ENCODE results near the gene GNAZ. TPM values are rescaled to one million over a fixed set of nuclear protein-coding genes. Genes with fewer than 3 reads are reported as not detected.

The GNAZ gene
- 10 to 100 TPM in 1 of 4 donors, 1 to 10 TPM in 3; 4.1 to 16.2 (median 6.5) TPM for total RNA-seq

- TF ChIP-seq, protein P1, sequence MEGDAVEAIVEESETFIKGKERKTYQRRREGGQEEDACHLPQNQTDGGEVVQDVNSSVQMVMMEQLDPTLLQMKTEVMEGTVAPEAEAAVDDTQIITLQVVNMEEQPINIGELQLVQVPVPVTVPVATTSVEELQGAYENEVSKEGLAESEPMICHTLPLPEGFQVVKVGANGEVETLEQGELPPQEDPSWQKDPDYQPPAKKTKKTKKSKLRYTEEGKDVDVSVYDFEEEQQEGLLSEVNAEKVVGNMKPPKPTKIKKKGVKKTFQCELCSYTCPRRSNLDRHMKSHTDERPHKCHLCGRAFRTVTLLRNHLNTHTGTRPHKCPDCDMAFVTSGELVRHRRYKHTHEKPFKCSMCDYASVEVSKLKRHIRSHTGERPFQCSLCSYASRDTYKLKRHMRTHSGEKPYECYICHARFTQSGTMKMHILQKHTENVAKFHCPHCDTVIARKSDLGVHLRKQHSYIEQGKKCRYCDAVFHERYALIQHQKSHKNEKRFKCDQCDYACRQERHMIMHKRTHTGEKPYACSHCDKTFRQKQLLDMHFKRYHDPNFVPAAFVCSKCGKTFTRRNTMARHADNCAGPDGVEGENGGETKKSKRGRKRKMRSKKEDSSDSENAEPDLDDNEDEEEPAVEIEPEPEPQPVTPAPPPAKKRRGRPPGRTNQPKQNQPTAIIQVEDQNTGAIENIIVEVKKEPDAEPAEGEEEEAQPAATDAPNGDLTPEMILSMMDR (IDR thresholded peaks at IDR 0.05; ENCODE audit: low read depth), result no peak
Observed at GRCh38 chr22:23070418-23071229, at the start of gene GNAZ. GNAZ (plus strand) TSS chr22:23070519; CDS start chr22:23095696, 25,177 bp downstream.

- TF ChIP-seq, protein P1 (IDR thresholded peaks at IDR 0.05; ENCODE audit: low read depth), result no peak
Observed at GRCh38 chr22:23020659-23021293, 49.5 kb upstream of the GNAZ start.

DNA sequence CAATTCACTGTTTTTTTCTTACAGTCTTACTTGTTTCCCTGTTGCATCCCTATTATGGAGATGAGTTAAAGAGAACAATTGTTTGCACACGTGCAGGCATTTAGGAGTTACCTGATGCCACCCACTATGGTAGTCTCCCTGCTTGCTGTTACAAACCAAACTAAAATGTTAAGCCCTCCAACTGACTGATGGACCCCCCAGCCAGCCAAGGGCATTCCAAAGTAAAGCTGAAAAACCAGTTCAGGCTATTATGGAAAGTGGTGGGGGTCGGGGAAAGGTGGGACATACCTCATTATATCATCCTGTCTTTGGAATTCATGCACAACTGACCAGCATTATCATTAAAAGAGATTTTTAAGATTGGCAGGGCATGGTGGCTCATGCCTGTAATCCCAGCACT, 47.0 kb upstream of the GNAZ start:
- TF ChIP-seq, protein P1 (IDR thresholded peaks at IDR 0.05; ENCODE audit: low read depth), result no peak

DNA sequence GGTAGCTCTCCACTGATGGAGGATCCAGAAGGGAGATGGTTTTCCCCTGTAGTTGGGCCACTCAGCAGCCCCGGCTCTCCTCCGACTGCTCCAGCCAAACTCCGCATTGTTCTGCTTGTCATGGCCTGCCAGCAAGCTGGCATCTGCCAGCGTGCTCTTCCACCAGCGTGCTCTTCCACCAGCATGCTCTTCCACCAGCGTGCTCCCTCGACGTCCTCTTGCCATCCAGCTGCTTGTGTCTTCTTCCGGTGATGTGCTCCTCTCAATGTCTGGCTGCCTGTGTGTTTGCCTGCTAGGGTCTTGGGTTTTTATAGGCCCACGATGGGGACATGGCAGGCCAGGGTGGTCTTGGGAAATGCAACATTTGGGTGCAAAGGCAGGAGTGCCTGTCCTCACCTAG, 43.5 kb upstream of the GNAZ start:
- TF ChIP-seq, protein P1 (IDR thresholded peaks at IDR 0.05; ENCODE audit: low read depth), result no peak

DNA sequence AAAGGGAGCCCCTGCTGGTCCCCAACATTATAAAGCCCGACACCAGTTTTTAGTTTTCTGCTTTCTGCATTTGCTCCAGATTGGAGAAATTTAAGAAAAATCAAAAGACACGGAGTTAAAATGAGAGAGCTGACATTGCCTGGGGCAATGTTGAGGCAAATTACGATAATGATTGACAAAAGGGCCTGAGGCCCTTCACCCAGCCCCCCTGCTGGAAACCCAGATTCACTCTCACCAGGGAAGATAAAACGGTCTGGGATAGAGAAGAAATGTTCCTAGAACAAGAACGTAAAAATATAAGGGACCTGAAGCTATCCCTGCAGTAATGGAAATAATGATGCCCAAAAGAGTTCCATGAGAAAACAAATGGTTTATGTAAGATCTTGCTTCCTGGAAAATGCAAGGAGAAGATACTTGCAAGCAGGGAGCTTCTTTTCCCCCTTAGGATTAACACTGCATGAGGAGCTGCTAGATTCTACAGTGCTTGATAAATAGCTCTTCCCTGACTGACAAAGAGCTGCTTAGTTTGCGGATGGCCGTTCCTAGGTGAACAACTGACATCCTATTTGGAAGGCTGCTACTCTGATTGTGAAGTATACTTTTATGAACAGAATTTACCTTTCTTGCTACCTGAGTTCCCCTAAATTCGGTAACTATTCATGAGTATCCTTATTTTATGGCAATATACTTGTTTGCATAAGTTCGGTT, 40.6 kb upstream of the GNAZ start:
- TF ChIP-seq, protein P1 (IDR thresholded peaks at IDR 0.05; ENCODE audit: low read depth), result no peak

DNA sequence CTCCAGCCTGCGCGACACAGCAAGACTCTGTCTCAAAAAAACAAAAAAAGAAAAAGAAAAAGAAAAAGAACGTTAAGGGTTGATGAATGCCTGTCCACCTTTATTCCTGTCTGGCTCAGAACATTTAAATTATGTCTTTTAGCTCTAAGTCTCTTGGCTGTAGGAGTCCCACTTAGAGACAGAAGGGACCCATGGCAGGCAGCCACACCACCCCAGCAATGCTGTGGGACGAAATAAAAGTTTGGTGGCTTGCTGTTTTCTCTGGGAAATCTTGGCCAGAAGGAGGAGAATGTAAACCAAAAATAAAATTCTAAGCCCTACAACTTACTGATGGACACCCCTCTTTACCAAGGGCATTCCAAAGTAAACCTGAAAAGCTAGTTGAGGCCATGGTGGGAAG, 38.9 kb upstream of the GNAZ start:
- TF ChIP-seq, protein P1 (IDR thresholded peaks at IDR 0.05; ENCODE audit: low read depth), result no peak

- TF ChIP-seq, protein P1 (IDR thresholded peaks at IDR 0.05; ENCODE audit: low read depth), result no peak
Observed at GRCh38 chr22:23031786-23032185, 38.5 kb upstream of the GNAZ start.
